Upper lobe of right lung (tissue), 1 donor: Measurements from ENCODE around the gene HSF4. TPM values are rescaled to one million over a fixed set of nuclear protein-coding genes. Genes with fewer than 3 reads are reported as not detected.

Experiments used
- ATAC-seq: fragments of 200-7000 bp; cut with Tn5 transposase; one replicate; pipeline ENCODE4 v1.9.1; 2020; ENCODE audit warnings: mild to moderate bottlenecking, moderate library complexity
- DNase-seq: peaks from one replicate; pipeline ENCODE4 v3.0.0-alpha.2; 2020
- H3K27ac ChIP-seq: fragments of 200-600 bp; one replicate; pipeline ENCODE4 v1.8.0; 2022
- H3K27me3 ChIP-seq: fragments of 200-600 bp; one replicate; pipeline ENCODE4 v1.8.0; 2022; ENCODE audit warnings: mild to moderate bottlenecking
- H3K36me3 ChIP-seq: fragments of 200-600 bp; one replicate; pipeline ENCODE4 v1.8.0; 2022
- H3K4me1 ChIP-seq: fragments of 200-600 bp; one replicate; pipeline ENCODE4 v1.8.0; 2022
- H3K4me3 ChIP-seq: fragments of 200-600 bp; one replicate; pipeline ENCODE4 v1.8.0; 2022; ENCODE audit warnings: mild to moderate bottlenecking
- H3K9me3 ChIP-seq: fragments of 200-600 bp; one replicate; pipeline ENCODE4 v1.8.0; 2022
- intact Hi-C: fragments of 100-400 bp; cut with DNase I; formaldehyde crosslinking; loops from one replicate; pipeline ENCODE4 v1.11.0; 2022
- total RNA-seq: library from RNA; stranded (reverse); fragmentation: NEBNext Ultra II Directional; extraction: Animal tissue kit (Norgen Biotek cat#: 25700); gene quantifications from one replicate; pipeline ENCODE4 v1.2.1, GENCODE V29; 2021
- TF ChIP-seq, protein P1 (sequence below): fragments of 200-600 bp; IDR thresholded peaks from one replicate; pipeline ENCODE4 v1.8.0; 2022; ENCODE audit warnings: antibody characterized with exemption
- donor health status: DM: no; HTN: yes; CAD: no; lungs with severe emphysema.

The HSF4 gene
- total RNA-seq, 1 donor from 2014 or later: 87.8 TPM

DNA sequence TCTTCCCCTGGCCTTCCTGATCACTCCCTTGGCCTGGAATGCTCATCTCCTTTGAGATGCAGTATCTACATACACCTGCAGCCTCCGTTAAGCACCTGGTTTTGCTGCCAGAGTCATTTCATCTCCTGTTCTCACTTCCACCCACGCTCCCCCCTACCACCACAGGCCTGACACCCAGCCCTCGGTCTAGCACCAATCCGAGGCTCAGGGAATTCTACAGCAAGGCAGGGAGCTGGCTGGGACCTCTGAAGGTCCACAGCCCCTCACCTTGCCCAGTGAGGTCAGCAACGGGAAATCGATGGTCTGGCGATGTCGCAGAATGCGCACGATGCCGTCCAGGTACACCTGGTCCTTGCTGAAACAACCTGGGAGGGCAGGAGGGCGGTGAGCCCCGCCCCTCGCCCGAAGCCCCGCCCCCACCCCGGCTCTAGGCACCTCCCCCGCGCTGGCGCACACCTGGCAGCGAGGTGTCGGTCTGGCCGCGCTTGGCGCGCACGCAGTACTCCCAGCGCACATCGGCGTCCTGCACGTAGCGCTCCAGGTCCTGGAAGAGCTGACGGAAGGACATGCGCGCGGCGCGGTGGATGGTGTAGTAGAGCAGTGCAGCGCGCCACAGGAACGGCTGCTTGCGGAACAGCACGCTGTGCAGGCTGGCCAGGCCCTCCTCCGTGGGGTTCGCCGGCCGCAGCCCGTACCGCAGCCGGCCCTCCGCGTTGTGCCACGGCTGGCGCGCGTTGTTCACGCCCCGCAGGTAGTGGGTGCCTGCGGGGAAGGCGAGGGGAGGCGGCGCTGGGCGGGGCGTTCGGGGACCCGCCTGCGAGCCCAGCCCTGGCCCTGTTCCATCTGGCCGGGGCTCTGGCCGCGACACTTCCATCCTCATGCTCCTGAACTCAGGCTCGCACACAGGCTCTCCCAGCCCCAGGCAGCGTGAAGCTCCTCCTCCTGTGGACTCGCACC, 13.5 kb downstream of the HSF4 start:
- Histone ChIP-seq H3K27me3 (no peaks in the 10 kb centered on the region), H3K9me3 (no peaks in the 10 kb centered on the region), H3K36me3 (no peaks in the 10 kb centered on the region), H3K4me1 (peaks cover 42% of the 10 kb centered on the region), H3K27ac (peak overlapping the region; percentile 61), H3K4me3 (peak overlapping the region; percentile 49)
- intact Hi-C loops: no loop called here
- ATAC-seq: peak; percentile 78
- peak; percentile 93 for DNase-seq
- TF ChIP-seq, protein P1, sequence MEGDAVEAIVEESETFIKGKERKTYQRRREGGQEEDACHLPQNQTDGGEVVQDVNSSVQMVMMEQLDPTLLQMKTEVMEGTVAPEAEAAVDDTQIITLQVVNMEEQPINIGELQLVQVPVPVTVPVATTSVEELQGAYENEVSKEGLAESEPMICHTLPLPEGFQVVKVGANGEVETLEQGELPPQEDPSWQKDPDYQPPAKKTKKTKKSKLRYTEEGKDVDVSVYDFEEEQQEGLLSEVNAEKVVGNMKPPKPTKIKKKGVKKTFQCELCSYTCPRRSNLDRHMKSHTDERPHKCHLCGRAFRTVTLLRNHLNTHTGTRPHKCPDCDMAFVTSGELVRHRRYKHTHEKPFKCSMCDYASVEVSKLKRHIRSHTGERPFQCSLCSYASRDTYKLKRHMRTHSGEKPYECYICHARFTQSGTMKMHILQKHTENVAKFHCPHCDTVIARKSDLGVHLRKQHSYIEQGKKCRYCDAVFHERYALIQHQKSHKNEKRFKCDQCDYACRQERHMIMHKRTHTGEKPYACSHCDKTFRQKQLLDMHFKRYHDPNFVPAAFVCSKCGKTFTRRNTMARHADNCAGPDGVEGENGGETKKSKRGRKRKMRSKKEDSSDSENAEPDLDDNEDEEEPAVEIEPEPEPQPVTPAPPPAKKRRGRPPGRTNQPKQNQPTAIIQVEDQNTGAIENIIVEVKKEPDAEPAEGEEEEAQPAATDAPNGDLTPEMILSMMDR: peak; percentile 7

DNA sequence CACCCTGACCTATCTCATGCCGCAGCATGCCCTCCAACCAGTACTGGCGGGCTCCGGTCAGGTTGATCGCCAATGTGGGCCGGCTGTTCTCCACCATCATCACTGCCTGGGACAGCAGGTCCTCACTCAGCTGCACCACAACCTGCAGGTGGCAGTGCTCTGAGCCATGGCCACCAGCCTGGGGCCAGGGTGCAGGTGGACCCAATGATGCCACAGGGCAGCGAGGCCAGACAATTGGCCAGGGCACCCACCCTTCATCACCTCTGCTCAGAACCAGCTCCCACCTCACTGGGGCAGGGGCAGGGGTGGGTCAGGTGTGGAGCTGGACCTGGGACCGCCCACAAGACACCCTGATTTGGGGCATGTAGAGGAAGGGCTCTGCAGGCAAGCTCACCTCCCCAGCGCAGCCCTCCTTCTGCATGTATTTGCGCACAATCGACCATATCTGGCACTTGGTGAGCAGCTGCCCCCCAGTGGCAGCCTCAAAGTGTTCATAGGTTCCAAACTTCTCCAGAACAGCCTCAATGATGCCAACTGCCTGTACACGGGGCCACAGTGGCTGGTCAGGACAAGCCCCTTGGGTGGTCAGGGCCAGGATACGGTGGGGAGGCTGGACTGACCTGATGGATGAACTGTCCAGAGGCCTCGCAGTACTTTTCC, 15.0 kb downstream of the HSF4 start:
- Histone ChIP-seq H3K9me3 (no peaks in the 10 kb centered on the region), H3K36me3 (no peaks in the 10 kb centered on the region), H3K27ac (no peak overlapping the region), H3K27me3 (no peaks in the 10 kb centered on the region), H3K4me1 (peaks cover 34% of the 10 kb centered on the region), H3K4me3 (no peak overlapping the region)
- no peak for ATAC-seq
- intact Hi-C loops: no loop called here
- TF ChIP-seq, protein P1: no peak
- DNase-seq: no peak

DNA sequence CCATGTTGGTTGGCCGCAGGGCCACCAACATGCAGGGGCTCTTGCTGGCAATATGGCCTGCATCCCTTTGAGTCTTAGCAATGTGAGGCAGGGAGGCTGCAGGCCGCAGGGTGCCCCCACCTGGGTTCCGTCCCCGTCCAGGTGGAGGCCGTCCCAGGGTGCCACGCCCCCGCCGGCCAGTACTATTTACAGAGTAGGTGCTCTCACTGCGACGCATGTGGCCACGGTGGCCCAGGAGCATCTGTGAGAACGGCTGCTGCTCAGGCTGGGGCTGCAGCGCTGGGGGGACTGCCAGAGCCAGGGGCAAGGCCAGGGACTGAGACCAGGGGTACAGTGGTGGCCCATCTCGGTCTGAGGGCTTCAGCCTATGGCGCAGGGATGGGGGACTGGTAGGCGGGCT, 15.6 kb downstream of the HSF4 start:
- Histone ChIP-seq H3K9me3 (no peaks in the 10 kb centered on the region), H3K27ac (no peak overlapping the region), H3K4me3 (no peak overlapping the region), H3K27me3 (no peaks in the 10 kb centered on the region), H3K36me3 (no peaks in the 10 kb centered on the region), H3K4me1 (peaks cover 34% of the 10 kb centered on the region)
- TF ChIP-seq, protein P1: no peak
- intact Hi-C loops: no loop called here
- DNase-seq: no peak
- no peak for ATAC-seq

GRCh38 chr16:67181346-67181745, 16.8 kb downstream of the HSF4 start:
- no peak for DNase-seq
- Histone ChIP-seq H3K4me1 (peaks cover 39% of the 10 kb centered on the region), H3K27ac (peak overlapping the region; percentile 24), H3K9me3 (no peaks in the 10 kb centered on the region), H3K4me3 (no peak overlapping the region), H3K36me3 (no peaks in the 10 kb centered on the region), H3K27me3 (no peaks in the 10 kb centered on the region)
- intact Hi-C loops: no loop called here
- no peak for ATAC-seq
- TF ChIP-seq, protein P1: no peak

GRCh38 chr16:67182288-67182687, 17.7 kb downstream of the HSF4 start:
- DNase-seq (no peak), ATAC-seq (no peak)
- Histone ChIP-seq H3K36me3 (no peaks in the 10 kb centered on the region), H3K27me3 (no peaks in the 10 kb centered on the region), H3K4me1 (peaks cover 38% of the 10 kb centered on the region), H3K4me3 (no peak overlapping the region), H3K27ac (no peak overlapping the region), H3K9me3 (no peaks in the 10 kb centered on the region)
- TF ChIP-seq, protein P1: no peak
- intact Hi-C loops: no loop called here
